Measurements from ENCODE around the gene MOBP.

MOBP gene

GRCh38 chr3:39474126-39474515 lies 6.6 kb downstream of the MOBP start:
- no peak overlapping the region for H3K9ac ChIP-seq (ENCODE audit: low read length)
- no peak overlapping the region for H3K4me2 ChIP-seq (ENCODE audit: low read length)

GRCh38 chr3:39476783-39477182 lies 9.3 kb downstream of the MOBP start:
- H3K4me2 ChIP-seq (ENCODE audit: low read length): no peak overlapping the region
- no peaks in the 10 kb centered on the region for H3K27me3 ChIP-seq (ENCODE audit: insufficient read depth, low read length)
- H3K9me3 ChIP-seq (ENCODE audit: low read length): no peaks in the 10 kb centered on the region
- H3K4me1 ChIP-seq (ENCODE audit: insufficient read depth, low read length, severe bottlenecking): no peaks in the 10 kb centered on the region
- no peak overlapping the region for H3K9ac ChIP-seq (ENCODE audit: low read length)
- H3K79me2 ChIP-seq (ENCODE audit: insufficient read depth, low read length): no peaks in the 10 kb centered on the region
- H3K4me3 ChIP-seq (ENCODE audit: low read depth, low read length, poor library complexity, severe bottlenecking): no peak overlapping the region
- H3K36me3 ChIP-seq (ENCODE audit: insufficient read depth, low read length): no peaks in the 10 kb centered on the region
- H3F3A ChIP-seq (ENCODE audit: insufficient read depth, low read length): no peaks in the 10 kb centered on the region
- no peak overlapping the region for H2AFZ ChIP-seq (ENCODE audit: low read length)
- H3K9me2 ChIP-seq (ENCODE audit: low read depth, low read length): no peaks in the 10 kb centered on the region
- no peaks in the 10 kb centered on the region for H4K20me1 ChIP-seq (ENCODE audit: insufficient read depth, low read length)
- H3K27ac ChIP-seq (ENCODE audit: low read depth, low read length, poor library complexity, severe bottlenecking): no peak overlapping the region
- TF ChIP-seq CTCF (IDR thresholded peaks at IDR 0.05; ENCODE audit: low read length): no peak
- TF ChIP-seq EZH2 (IDR thresholded peaks at IDR 0.05; ENCODE audit: borderline replicate concordance, low read length): no peak

More at GRCh38 chr3:39474126-39474515, 6.6 kb downstream of the MOBP start:
- no peaks in the 10 kb centered on the region for H3K36me3 ChIP-seq (ENCODE audit: insufficient read depth, low read length)
- no peak overlapping the region for H2AFZ ChIP-seq (ENCODE audit: low read length)
- no peaks in the 10 kb centered on the region for H3F3A ChIP-seq (ENCODE audit: insufficient read depth, low read length)
- no peaks in the 10 kb centered on the region for H4K20me1 ChIP-seq (ENCODE audit: insufficient read depth, low read length)
- no peak overlapping the region for H3K27ac ChIP-seq (ENCODE audit: low read depth, low read length, poor library complexity, severe bottlenecking)
- H3K9me2 ChIP-seq (ENCODE audit: low read depth, low read length): no peaks in the 10 kb centered on the region
- no peak for TF ChIP-seq CTCF (IDR thresholded peaks at IDR 0.05; ENCODE audit: low read length)
- no peak for TF ChIP-seq EZH2 (IDR thresholded peaks at IDR 0.05; ENCODE audit: borderline replicate concordance, low read length)
- no peaks in the 10 kb centered on the region for H3K27me3 ChIP-seq (ENCODE audit: insufficient read depth, low read length)
- no peak overlapping the region for H3K4me3 ChIP-seq (ENCODE audit: low read depth, low read length, poor library complexity, severe bottlenecking)
- no peaks in the 10 kb centered on the region for H3K79me2 ChIP-seq (ENCODE audit: insufficient read depth, low read length)
- H3K4me1 ChIP-seq (ENCODE audit: insufficient read depth, low read length, severe bottlenecking): no peaks in the 10 kb centered on the region
- H3K9me3 ChIP-seq (ENCODE audit: low read length): no peaks in the 10 kb centered on the region

- TF ChIP-seq EZH2 (IDR thresholded peaks at IDR 0.05; ENCODE audit: borderline replicate concordance, low read length) (no peak), CTCF (IDR thresholded peaks at IDR 0.05; ENCODE audit: low read length) (no peak)
- H4K20me1 ChIP-seq (ENCODE audit: insufficient read depth, low read length): no peaks in the 10 kb centered on the region
- no peak overlapping the region for H2AFZ ChIP-seq (ENCODE audit: low read length)
- no peak overlapping the region for H3K4me2 ChIP-seq (ENCODE audit: low read length)
- no peak overlapping the region for H3K27ac ChIP-seq (ENCODE audit: low read depth, low read length, poor library complexity, severe bottlenecking)
- H3K9me3 ChIP-seq (ENCODE audit: low read length): no peaks in the 10 kb centered on the region
- H3K36me3 ChIP-seq (ENCODE audit: insufficient read depth, low read length): no peaks in the 10 kb centered on the region
- H3K4me1 ChIP-seq (ENCODE audit: insufficient read depth, low read length, severe bottlenecking): no peaks in the 10 kb centered on the region
- H3F3A ChIP-seq (ENCODE audit: insufficient read depth, low read length): no peaks in the 10 kb centered on the region
- H3K27me3 ChIP-seq (ENCODE audit: insufficient read depth, low read length): no peaks in the 10 kb centered on the region
- no peak overlapping the region for H3K4me3 ChIP-seq (ENCODE audit: low read depth, low read length, poor library complexity, severe bottlenecking)
- no peaks in the 10 kb centered on the region for H3K9me2 ChIP-seq (ENCODE audit: low read depth, low read length)
- no peak overlapping the region for H3K9ac ChIP-seq (ENCODE audit: low read length)
- no peaks in the 10 kb centered on the region for H3K79me2 ChIP-seq (ENCODE audit: insufficient read depth, low read length)
Measured at GRCh38 chr3:39478226-39478625, 10.7 kb downstream of the MOBP start.
